Neuronal stem cell (in vitro differentiated cells): Measurements from ENCODE around the gene DIPK1A.

ENCODE experiments used
- DNase-seq: peaks from one replicate; pipeline ENCODE4 v3.0.0-alpha.2; 2013; ENCODE audit warnings: low spot score
- H2AFZ ChIP-seq: one replicate; pipeline ENCODE4 v1.6.1; 2013; ENCODE audit warnings: mild to moderate bottlenecking, low read length, inconsistent platforms
- H2AK5ac ChIP-seq: 2 replicates; pipeline ENCODE4 v1.6.1; 2013; ENCODE audit warnings: low read depth, mild to moderate bottlenecking, inconsistent platforms, low read length, moderate library complexity, mixed read lengths
- H2BK120ac ChIP-seq: 2 replicates; pipeline ENCODE4 v1.6.1; 2013; ENCODE audit warnings: low read depth, mild to moderate bottlenecking, inconsistent platforms, low read length, moderate library complexity, mixed read lengths
- H2BK12ac ChIP-seq: one replicate; pipeline ENCODE4 v1.6.1; 2013; ENCODE audit warnings: low read length, inconsistent platforms
- H2BK15ac ChIP-seq: 2 replicates; pipeline ENCODE4 v1.6.1; 2013; ENCODE audit warnings: mild to moderate bottlenecking, low read length, inconsistent platforms, mixed read lengths
- H2BK5ac ChIP-seq: one replicate; pipeline ENCODE4 v1.6.1; 2013; ENCODE audit warnings: inconsistent platforms, mild to moderate bottlenecking, low read length, moderate library complexity
- H3K14ac ChIP-seq: one replicate; pipeline ENCODE4 v1.6.1; 2013; ENCODE audit warnings: low read length, inconsistent platforms
- H3K18ac ChIP-seq: 2 replicates; pipeline ENCODE4 v1.6.1; 2013; ENCODE audit warnings: low read length, inconsistent platforms
- H3K23ac ChIP-seq: 2 replicates; pipeline ENCODE4 v1.6.1; 2013; ENCODE audit warnings: low read depth, mild to moderate bottlenecking, mixed read lengths, low read length, inconsistent platforms; ENCODE audit not compliant: poor library complexity
- H3K27ac ChIP-seq: replicated peaks from 3 replicates; pipeline ENCODE4 v1.5.1; 2013; ENCODE audit warnings: low read length, inconsistent platforms
- H3K27me3 ChIP-seq, 3 experiments: 2 replicates each; pipeline ENCODE4 v1.6.1; 2013; ENCODE audit warnings: low read length in 3 of 3, mild to moderate bottlenecking in 2 of 3, inconsistent platforms in 1 of 3, low read depth in 1 of 3, mixed read lengths in 1 of 3, moderate library complexity in 1 of 3; ENCODE audit not compliant: control insufficient read depth in 3 of 3, insufficient read depth in 3 of 3
- H3K36me3 ChIP-seq, 2 donors: replicated peaks in 1 of 2; 2 replicates each; pipeline ENCODE4 v1.6.1; 2013; ENCODE audit warnings: low read length in 2 of 2; ENCODE audit not compliant: control insufficient read depth in 2 of 2, insufficient read depth in 2 of 2
- H3K4ac ChIP-seq: 2 replicates; pipeline ENCODE4 v1.6.1; 2013; ENCODE audit warnings: inconsistent platforms, mild to moderate bottlenecking, low read length, moderate library complexity
- H3K4me1 ChIP-seq, 2 donors: 1 replicate in 1 of 2; 2 replicates in 1 of 2; pipeline ENCODE4 v1.6.1; 2013; ENCODE audit warnings: low read length in 2 of 2, low read depth in 1 of 2; ENCODE audit not compliant: control insufficient read depth in 2 of 2, insufficient read depth in 1 of 2
- H3K4me2 ChIP-seq: one replicate; pipeline ENCODE4 v1.6.1; 2013; ENCODE audit warnings: mild to moderate bottlenecking, low read length, inconsistent platforms; ENCODE audit not compliant: insufficient read depth, poor library complexity, severe bottlenecking
- H3K4me3 ChIP-seq, 2 donors: 2 replicates each; pipeline ENCODE4 v1.5.1; 2013; ENCODE audit warnings: low read length in 2 of 2, mild to moderate bottlenecking in 2 of 2, inconsistent platforms in 1 of 2, moderate library complexity in 1 of 2
- H3K79me1 ChIP-seq: one replicate; pipeline ENCODE4 v1.6.1; 2013; ENCODE audit warnings: low read depth, mild to moderate bottlenecking, inconsistent platforms, low read length, moderate library complexity
- H3K9ac ChIP-seq: one replicate; pipeline ENCODE4 v1.6.1; 2013; ENCODE audit warnings: mild to moderate bottlenecking, low read depth, low read length, inconsistent platforms; ENCODE audit not compliant: poor library complexity
- H3K9me3 ChIP-seq, 2 donors: replicated peaks in 1 of 2; 2 replicates each; pipeline versions ENCODE3 to v1.6.1; 2013; ENCODE audit warnings: low read length in 2 of 2, mild to moderate bottlenecking in 2 of 2, inconsistent platforms in 1 of 2, low read depth in 1 of 2, mixed read lengths in 1 of 2, moderate library complexity in 1 of 2; ENCODE audit not compliant: control insufficient read depth in 2 of 2, insufficient read depth in 1 of 2
- H4K8ac ChIP-seq: one replicate; pipeline ENCODE4 v1.6.1; 2013; ENCODE audit warnings: low read depth, mild to moderate bottlenecking, inconsistent platforms, low read length, moderate library complexity
- H4K91ac ChIP-seq: one replicate; pipeline ENCODE4 v1.6.1; 2013; ENCODE audit warnings: low read length, low read depth, mild to moderate bottlenecking, inconsistent platforms; ENCODE audit not compliant: poor library complexity
- WGBS, 2 donors: extraction: QIAGEN DNeasy Blood & Tissue Kit; methylation state at CpG; one replicate each; pipeline ENCODE4 v1.1.7; 2013; ENCODE audit warnings: missing lambda C conversion rate in 2 of 2, mixed read lengths in 1 of 2; ENCODE audit not compliant: insufficient read length in 2 of 2, insufficient replicate concordance in 1 of 2; ENCODE audit errors: extremely low coverage in 2 of 2; 5-methylcytosine and 5-hydroxymethylcytosine counted together

The DIPK1A gene

DNA sequence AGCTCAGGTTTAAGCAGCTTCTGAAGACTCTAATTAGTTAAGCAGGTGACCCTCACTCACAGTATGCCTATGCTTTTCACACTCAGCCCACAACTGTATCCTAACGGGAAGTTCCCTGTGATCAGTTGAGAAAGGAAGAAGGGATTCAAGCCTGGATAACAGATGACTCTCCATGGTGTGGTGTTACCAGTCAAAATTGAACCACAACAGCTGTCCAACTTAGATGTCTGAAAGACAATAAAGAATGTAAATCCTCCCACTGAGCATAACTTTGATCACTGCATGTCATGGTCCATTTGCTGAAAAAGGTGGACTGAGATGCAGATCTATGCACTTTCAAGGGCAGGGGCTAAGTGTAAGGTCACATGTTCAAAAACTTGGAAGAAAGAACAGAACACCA, 32.3 kb upstream of the DIPK1A start:
- no peaks in the 10 kb centered on the region for H3K79me1 ChIP-seq
- peaks cover 0 to 16% (median 0%) of the 10 kb centered on the region in 3 experiments for H3K27me3 ChIP-seq
- no peaks in the 10 kb centered on the region for H3K9me3 ChIP-seq
- no peak overlapping the region for H3K9ac ChIP-seq
- H2BK12ac ChIP-seq, result no peak overlapping the region
- H3K23ac ChIP-seq, result no peak overlapping the region
- H2BK15ac ChIP-seq, result no peak overlapping the region
- no CpG with 5 or more reads among the region's 1 CpG for WGBS, 2 donors
- H4K8ac ChIP-seq, result no peak overlapping the region
- H3K4me3 ChIP-seq, result no peak overlapping the region
- no peak overlapping the region for H3K14ac ChIP-seq
- H3K4ac ChIP-seq, result no peak overlapping the region
- no peak overlapping the region for H2AK5ac ChIP-seq
- no peaks in the 10 kb centered on the region for H3K36me3 ChIP-seq
- no peak overlapping the region for H2BK120ac ChIP-seq
- H3K4me2 ChIP-seq, result no peak overlapping the region
- no peak overlapping the region for H3K18ac ChIP-seq
- H3K27ac ChIP-seq, result no peak overlapping the region
- H3K4me1 ChIP-seq, result no peaks in the 10 kb centered on the region
- DNase-seq, result no peak
- no peak overlapping the region for H2AFZ ChIP-seq
- H2BK5ac ChIP-seq, result no peak overlapping the region
- no peak overlapping the region for H4K91ac ChIP-seq

DNA sequence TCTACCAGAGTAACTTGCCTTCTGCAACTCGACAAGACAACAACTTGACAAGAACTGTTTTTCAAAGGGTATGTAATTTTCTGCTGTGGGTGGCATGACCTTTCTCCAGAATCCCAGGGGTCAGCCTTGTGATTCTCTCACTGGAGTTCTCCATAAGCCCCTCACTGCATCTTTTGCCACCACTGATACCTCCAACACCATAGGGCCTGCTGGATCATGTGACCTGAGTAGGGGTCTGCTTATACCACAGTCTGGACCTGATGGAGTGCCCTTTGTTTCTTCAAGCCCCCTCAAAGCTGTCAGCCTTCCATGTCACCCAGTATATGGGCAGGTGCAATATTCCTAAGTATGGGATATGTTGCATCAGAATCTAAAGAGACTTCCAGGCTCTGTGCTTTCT, 31.6 kb upstream of the DIPK1A start:
- Histone ChIP-seq H3K9me3 (no peaks in the 10 kb centered on the region), H3K9ac (no peak overlapping the region), H2BK15ac (no peak overlapping the region), H2AK5ac (no peak overlapping the region), H3K36me3 (no peaks in the 10 kb centered on the region), H4K8ac (no peak overlapping the region), H3K4me3 (no peak overlapping the region), H3K23ac (no peak overlapping the region), H3K4me1 (no peaks in the 10 kb centered on the region), H3K4me2 (no peak overlapping the region), H3K79me1 (no peaks in the 10 kb centered on the region), H2AFZ (no peak overlapping the region), H2BK120ac (no peak overlapping the region), H4K91ac (no peak overlapping the region), H3K27ac (no peak overlapping the region), H3K18ac (no peak overlapping the region), H2BK5ac (no peak overlapping the region), H3K27me3 (peaks cover 0 to 14% (median 0%) of the 10 kb centered on the region in 3 experiments), H2BK12ac (no peak overlapping the region), H3K14ac (no peak overlapping the region), H3K4ac (no peak overlapping the region)
- DNase-seq, result no peak
- WGBS, 2 donors, result no CpG with 5 or more reads among the region's 1 CpG

- no peak overlapping the region for H3K23ac ChIP-seq
- H2BK120ac ChIP-seq, result no peak overlapping the region
- no peaks in the 10 kb centered on the region for H3K36me3 ChIP-seq
- no peak overlapping the region for H4K91ac ChIP-seq
- H2BK5ac ChIP-seq, result no peak overlapping the region
- no peak overlapping the region for H4K8ac ChIP-seq
- no peak overlapping the region for H2AK5ac ChIP-seq
- no peaks in the 10 kb centered on the region for H3K79me1 ChIP-seq
- H3K27ac ChIP-seq, result no peak overlapping the region
- H2BK15ac ChIP-seq, result no peak overlapping the region
- no peaks in the 10 kb centered on the region for H3K9me3 ChIP-seq
- no peak overlapping the region for H3K4ac ChIP-seq
- H3K14ac ChIP-seq, result no peak overlapping the region
- H3K4me3 ChIP-seq, result no peak overlapping the region
- no peak overlapping the region for H2BK12ac ChIP-seq
- no peak for DNase-seq
- no peaks in the 10 kb centered on the region for H3K4me1 ChIP-seq
- H3K9ac ChIP-seq, result no peak overlapping the region
- no peak overlapping the region for H2AFZ ChIP-seq
- peaks cover 0 to 12% (median 0%) of the 10 kb centered on the region in 3 experiments for H3K27me3 ChIP-seq
- no peak overlapping the region for H3K4me2 ChIP-seq
- no peak overlapping the region for H3K18ac ChIP-seq
These were observed 30.8 kb upstream of the DIPK1A start for GRCh38 chr1:92992054-92992453.

DNA sequence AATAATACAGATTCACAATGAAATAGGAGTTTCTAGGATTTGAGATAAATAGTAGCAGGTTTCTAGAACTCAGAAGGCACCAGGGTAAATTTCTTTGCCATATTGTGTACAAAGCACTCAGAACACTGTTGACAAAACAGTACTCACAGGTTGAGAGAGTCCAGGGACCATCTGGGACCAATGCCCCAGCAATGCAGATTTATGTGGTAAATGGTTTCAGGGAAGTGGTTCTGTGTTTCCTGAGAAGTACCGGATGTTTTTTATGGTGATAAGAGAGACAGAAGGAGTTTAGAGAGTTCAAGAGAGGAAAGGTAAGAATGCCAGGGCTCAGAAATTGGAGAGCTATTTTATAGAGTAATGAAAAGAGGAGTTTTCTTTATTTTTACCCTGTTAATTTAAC, 29.6 kb upstream of the DIPK1A start:
- Histone ChIP-seq H3K27ac (no peak overlapping the region), H3K14ac (no peak overlapping the region), H3K18ac (no peak overlapping the region), H4K8ac (no peak overlapping the region), H3K4me3 (no peak overlapping the region), H3K36me3 (no peaks in the 10 kb centered on the region), H3K27me3 (peaks cover 0 to 8% (median 0%) of the 10 kb centered on the region in 3 experiments), H2AFZ (no peak overlapping the region), H2BK120ac (no peak overlapping the region), H3K4ac (no peak overlapping the region), H3K9me3 (no peaks in the 10 kb centered on the region), H3K79me1 (no peaks in the 10 kb centered on the region), H2BK5ac (no peak overlapping the region), H3K4me2 (no peak overlapping the region), H3K9ac (no peak overlapping the region), H2BK15ac (no peak overlapping the region), H4K91ac (no peak overlapping the region), H2BK12ac (no peak overlapping the region), H3K23ac (no peak overlapping the region), H3K4me1 (no peaks in the 10 kb centered on the region), H2AK5ac (no peak overlapping the region)
- WGBS, 2 donors, result no CpG with 5 or more reads among the region's 1 CpG
- no peak for DNase-seq
